Measurements from ENCODE around the gene RSF1.

GRCh38 chr11:77690649-77691048 lies 129.9 kb downstream of the RSF1 start:
- TF ChIP-seq CTCF (IDR thresholded peaks at IDR 0.05): no peak
- no peak for TF ChIP-seq POLR2A (IDR thresholded peaks at IDR 0.05)
- TF ChIP-seq POLR2AphosphoS5 (IDR thresholded peaks at IDR 0.05): no peak
- TF ChIP-seq EP300 (IDR thresholded peaks at IDR 0.05): no peak

Measured in stomach (tissue), 4 donors.